HG02610 (cell line): Measurements from ENCODE around the gene APPL1.
"Not testable (repeated sequence)": the region's sequence is repeated elsewhere in the genome, so short reads cannot be mapped to it uniquely, and the experiment has no call there.

ENCODE experiments used
- ATAC-seq: cut with Tn5 transposase; IDR thresholded peaks from one replicate; pipeline ENCODE4 v1.9.1; 2021; ENCODE audit warnings: mild to moderate bottlenecking, moderate library complexity; ENCODE audit not compliant: unreplicated experiment

Gene APPL1

GRCh38 chr3:57261929-57262328, 34.4 kb downstream of the APPL1 start:
- ATAC-seq: no peak

DNA sequence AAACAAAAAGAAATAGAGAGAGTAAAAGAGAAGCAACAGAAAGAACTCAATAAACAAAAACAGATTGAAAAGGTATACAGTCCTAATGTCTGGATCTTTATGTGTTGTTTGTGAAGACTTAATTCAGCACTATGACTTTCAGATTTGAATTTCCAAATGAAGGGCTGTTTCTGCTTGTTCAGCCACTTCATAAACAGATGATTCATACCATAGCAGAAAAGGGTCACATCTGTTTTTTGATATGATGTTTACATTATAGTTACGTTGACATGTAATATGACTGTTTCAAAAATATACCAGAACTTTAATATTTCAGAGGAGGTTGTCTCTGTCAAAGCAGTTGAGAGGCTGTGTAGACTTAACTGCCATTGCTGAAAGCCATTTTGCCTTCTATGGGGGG, 40.9 kb downstream of the APPL1 start:
- no peak for ATAC-seq

DNA sequence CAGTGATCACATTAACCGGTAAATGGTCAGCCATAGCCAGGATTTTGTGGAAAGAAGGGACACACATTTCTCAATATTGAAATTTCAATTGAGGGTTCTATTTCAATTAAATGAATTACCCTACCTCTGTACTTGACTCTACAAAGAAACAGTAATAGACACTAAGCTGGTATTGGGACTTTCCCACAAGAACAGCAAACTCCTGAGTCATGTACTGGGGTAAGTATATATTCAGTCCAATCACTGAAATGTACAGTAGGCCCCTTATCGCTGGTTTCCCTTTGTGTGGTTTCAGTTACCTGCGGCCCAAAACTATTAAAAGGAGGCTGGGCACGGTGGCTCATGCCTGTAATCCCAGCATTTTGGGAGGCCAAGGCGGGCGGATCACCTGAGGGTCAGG, 47.3 kb downstream of the APPL1 start:
- ATAC-seq: no peak

DNA sequence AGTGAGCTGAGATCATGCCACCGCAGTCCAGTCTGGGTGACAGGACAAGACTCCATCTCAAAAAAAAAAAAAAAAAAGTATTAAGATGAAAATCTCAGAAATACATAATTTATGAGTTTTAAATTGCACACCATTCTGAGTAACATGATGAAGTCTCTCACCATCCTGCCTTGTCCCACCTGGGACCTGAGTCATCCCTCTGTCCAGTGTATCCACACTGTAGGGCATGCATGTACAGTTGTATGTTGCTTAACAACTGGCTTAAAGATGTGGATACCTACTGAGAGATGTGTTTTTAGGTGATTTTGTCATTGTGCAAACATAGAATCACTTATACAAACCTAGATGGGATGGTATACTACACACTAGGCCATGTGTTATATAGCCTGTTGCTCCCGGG, 47.9 kb downstream of the APPL1 start:
- ATAC-seq: no peak

DNA sequence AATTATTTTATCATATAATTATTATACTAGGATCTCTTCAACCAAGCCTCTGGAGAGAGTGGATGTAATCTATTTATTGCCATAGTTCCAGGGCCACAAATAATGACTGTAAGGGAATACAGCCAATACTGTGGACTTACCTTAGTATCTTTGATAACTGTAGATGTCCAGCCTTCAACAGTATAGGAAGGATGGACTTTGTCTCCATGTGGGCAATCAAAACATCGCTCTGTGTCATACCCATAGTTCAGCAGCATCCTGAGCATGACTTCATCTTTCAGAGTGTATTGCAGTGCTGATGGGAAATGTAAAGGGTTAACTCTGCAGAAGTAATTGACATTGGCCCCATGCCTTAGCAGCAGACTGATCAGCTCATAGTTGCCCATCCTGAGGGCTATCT, 50.7 kb downstream of the APPL1 start:
- no peak for ATAC-seq

DNA sequence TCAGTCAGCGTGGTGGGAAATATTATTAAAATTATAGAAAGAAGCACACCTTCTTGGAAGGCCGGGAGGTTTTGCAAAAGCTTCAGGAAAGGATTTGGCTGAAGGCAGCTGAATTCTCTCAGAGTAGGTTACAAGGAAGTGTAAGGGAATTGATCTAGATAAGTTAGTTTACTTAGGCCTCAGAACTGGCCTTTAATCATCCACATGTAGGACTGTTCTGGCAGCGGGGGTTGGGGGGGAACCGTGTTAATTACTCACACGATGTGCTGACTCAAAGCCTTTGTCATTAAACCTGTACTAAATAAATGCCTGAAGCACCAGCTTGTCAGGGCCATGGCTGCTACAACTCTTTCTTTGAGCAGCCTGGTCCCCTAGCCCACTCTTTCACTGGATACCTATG, 52.2 kb downstream of the APPL1 start:
- ATAC-seq: no peak

DNA sequence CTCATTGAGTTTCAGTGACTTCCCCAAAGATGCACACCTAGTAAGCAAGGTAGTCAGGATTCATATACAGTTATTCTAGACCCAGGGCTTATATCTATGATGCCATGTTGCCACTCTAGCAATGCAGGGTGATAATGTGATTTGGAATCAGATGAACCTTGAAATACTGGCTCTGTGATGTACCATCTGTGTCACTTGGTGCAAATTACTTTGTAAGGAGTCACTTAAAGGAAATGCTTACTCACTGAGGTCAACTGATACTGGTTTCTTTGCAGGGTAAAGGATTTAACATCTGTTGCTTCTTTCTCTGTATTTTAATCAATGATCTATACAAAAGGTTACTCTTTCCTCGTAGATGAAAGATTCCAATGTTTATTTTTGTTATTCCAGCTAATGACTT, 54.2 kb downstream of the APPL1 start:
- no peak for ATAC-seq

DNA sequence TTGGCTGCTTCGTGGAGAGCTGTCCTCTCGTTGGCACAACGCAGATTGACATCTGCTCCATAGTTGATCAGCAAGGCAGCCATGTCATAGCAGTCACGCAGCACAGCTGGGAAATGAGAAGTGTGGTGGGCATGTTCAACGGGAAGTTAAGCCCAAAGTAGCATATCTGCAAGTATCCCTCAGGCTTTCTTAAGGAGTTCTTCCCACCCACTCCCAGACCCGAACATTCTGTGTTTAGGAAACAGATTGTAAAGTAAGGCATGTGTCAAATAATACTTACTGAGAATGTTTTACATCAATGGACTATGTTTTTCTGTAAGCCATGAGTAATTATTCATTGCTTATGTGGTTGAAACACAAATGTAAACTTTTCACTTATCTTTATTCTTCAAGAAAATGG, 55.8 kb downstream of the APPL1 start:
- no peak for ATAC-seq

- no peak for ATAC-seq
Observed at GRCh38 chr3:57287205-57287604, 59.7 kb downstream of the APPL1 start.

DNA sequence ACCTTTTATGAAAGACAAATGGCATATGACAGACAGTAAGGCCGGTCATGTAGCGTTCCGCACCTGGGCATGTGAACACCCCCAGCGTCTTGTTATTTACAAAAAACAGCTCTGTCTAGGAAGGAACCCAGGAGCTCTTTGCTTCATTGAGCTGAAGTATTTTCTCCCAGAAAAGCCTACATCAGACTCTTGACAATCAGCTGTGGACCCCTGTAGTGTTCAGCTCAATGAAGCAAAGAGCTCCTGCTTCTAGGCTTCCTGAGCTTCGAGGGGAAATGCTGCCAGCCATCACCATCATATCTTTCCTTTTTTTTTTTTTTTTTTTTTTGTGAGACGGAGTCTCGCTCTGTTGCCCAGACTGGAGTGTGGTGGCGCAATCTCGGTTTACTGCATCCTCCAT, 60.9 kb downstream of the APPL1 start:
- no peak for ATAC-seq

DNA sequence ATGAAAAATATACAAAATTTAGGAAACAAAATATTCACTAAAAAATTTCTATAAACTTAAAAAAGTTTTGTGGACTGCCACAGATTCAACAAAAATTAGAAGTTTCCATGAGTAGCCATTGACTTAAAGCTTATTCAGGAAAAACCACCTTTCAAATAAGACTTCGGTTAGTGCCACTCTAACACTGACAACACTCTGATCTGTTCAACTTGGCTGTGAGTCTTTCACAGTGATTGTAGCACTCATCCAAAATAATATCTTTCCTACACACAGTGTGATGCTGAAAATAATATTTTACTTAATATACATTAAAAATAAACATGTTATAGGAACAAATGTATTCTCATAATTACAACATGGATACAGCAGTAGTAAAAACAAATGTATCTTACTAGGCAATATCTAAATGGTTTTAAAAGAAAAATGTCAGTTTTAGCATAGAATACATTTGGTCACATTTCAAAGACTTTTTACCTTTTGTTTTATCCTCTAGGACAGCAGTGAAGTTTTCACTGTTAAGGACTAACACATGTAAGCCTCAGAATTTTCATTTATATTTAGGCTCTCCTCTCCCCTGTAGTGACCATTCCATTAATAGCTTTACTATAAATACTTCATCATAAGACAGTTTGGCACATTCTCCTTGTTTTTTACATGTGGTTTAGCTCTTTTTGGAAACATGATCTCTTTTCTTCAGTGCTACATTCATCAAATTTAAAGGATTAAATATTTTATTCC, 64.8 kb downstream of the APPL1 start, which contains the start of gene ASB14:
TSS of gene ASB14 (minus strand) at position 527 of the 738 bp plus-strand sequence. CDS start 652 bp downstream, outside the sequence.
- ATAC-seq: no peak

- ATAC-seq: no peak
Observed at GRCh38 chr3:57292897-57293526, 65.5 kb downstream of the APPL1 start.

DNA sequence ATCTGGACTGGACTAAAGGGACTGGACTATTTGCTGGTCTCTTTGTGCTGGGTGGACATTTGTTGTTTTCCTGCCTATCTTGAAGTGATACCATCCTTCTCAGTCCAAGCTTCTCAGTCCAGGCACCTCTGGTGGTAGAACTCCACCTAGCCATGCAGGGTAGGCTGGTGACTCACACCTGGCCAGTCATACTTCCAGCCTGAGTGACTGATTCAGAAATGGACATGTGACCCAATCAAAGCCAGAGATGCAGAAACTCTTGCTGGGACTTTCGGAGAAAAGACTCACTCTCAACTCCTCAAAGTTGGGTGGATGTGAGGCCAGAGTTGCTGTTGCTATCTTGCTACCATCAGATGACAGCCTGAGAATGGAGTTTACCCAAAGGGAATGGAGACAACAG, 70.5 kb downstream of the APPL1 start:
- ATAC-seq: no peak

- not testable (repeated sequence) for ATAC-seq
Observed at GRCh38 chr3:57303520-57303919, 76.0 kb downstream of the APPL1 start.

DNA sequence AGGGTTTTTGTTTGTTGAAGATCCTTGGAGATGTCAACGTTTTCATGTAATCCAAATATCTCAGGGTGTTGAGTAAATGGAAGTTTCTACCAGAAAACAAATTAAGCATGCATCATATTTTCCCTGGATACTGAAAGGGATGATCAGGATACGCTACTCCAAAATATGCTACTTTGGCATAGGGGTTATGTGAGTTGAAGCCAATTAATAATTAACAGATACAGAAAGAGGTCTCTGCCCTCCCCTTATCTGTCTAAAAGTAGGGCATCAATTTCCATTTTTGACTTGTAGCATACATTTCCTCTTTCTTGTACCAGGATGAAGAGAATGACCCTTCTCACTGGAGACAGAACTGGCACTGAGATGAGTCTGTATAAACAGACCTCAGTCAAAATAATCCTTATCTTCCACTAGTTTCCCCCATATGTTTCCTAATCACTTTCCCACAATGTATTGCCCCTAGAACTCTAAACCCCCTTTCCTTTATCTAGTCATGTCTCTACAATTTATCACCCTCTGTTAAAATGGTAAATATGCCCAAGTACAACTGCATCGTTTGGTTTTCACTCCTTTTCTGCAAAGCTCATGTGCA, 82.3 kb downstream of the APPL1 start:
- ATAC-seq: no peak

DNA sequence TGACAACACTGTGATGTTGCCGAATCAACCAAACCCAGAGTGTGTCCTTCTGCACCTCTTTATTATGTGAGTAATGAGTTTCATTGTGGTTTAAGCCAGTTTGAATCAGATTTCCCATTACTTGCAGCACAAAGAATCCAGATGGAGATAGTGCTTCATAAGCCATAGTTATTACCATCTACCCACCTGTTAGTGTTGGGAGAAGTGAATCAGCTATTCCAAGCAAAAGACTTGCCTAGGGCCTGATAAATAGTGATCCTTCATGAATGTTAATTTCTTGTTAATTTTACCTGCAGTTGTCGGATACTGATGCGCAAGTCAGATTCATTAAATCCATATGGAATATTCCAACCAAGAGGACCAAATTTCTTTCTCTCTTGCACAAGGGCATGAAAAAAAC, 86.7 kb downstream of the APPL1 start:
- no peak for ATAC-seq
